Measurements from ENCODE around the gene MACROD2. TPM values are rescaled to one million over a fixed set of nuclear protein-coding genes. Genes with fewer than 3 reads are reported as not detected.

MACROD2 gene
- polyA plus RNA-seq, 1 donor (not counting 4 experiments of a cell fraction or from before 2014, with no cell fraction given) = 0.71 TPM

- TF ChIP-seq CTCF (optimal IDR thresholded peaks at IDR 0.05 in 1 of 3, IDR thresholded peaks at IDR 0.05 in 1 of 3, conservative IDR thresholded peaks at IDR 0.05 in 1 of 3; ENCODE audit: extremely low read depth in 1 of 3, insufficient read depth in 2 of 3, low read length in 3 of 3) = no peak
- no peak for TF ChIP-seq EZH2 (IDR thresholded peaks at IDR 0.05; ENCODE audit: low read length)
- DNase-seq (ENCODE audit: low read depth, low spot score) (no peak), FAIRE-seq (no peak)
- Histone ChIP-seq H3K36me3 (ENCODE audit: control insufficient read depth in 2 of 2, extremely low read depth in 1 of 2, insufficient read depth in 2 of 2, low read length in 2 of 2) (no peaks in the 10 kb centered on the region), H3K27ac (ENCODE audit: control insufficient read depth, insufficient read depth, low read length) (no peak overlapping the region), H4K20me1 (ENCODE audit: control insufficient read depth, extremely low read depth, insufficient read depth, low read length) (no peaks in the 10 kb centered on the region), H3K4me3 (ENCODE audit: control insufficient read depth in 2 of 3, extremely low read depth in 1 of 3, insufficient read depth in 2 of 3, low read depth in 1 of 3, low read length in 3 of 3) (no peak overlapping the region), H3K9me3 (ENCODE audit: control insufficient read depth, low read depth, low read length) (no peaks in the 10 kb centered on the region), H3K9ac (ENCODE audit: control insufficient read depth, extremely low read depth, insufficient read depth, low read length) (no peak overlapping the region), H3K4me2 (ENCODE audit: control insufficient read depth, extremely low read depth, insufficient read depth, low read depth, low read length) (no peak overlapping the region), H3K4me1 (ENCODE audit: control insufficient read depth, extremely low read depth, insufficient read depth, low read length) (no peaks in the 10 kb centered on the region), H3K27me3 (ENCODE audit: control insufficient read depth, extremely low read depth, insufficient read depth, low read length) (no peaks in the 10 kb centered on the region), H3K9me1 (ENCODE audit: control insufficient read depth, extremely low read depth, insufficient read depth, low read length) (no peaks in the 10 kb centered on the region), H3K79me2 (ENCODE audit: control insufficient read depth, insufficient read depth, low read length) (no peaks in the 10 kb centered on the region), H2AFZ (ENCODE audit: control insufficient read depth, low read length) (no peak overlapping the region)
- dilution Hi-C loops (cut with MboI; ENCODE audit: extremely low pct_ligation_motif_present, low sequenced_read_pairs) = no loop called here
Observed at GRCh38 chr20:14477125-14477524, 481.8 kb downstream of the MACROD2 start.

- dilution Hi-C loops (cut with MboI; ENCODE audit: extremely low pct_ligation_motif_present, low sequenced_read_pairs) = no loop called here
- Histone ChIP-seq H3K4me3 (ENCODE audit: control insufficient read depth in 2 of 3, extremely low read depth in 1 of 3, insufficient read depth in 2 of 3, low read depth in 1 of 3, low read length in 3 of 3) (no peak overlapping the region), H3K9me3 (ENCODE audit: control insufficient read depth, low read depth, low read length) (no peaks in the 10 kb centered on the region), H3K9me1 (ENCODE audit: control insufficient read depth, extremely low read depth, insufficient read depth, low read length) (no peaks in the 10 kb centered on the region), H3K27me3 (ENCODE audit: control insufficient read depth, extremely low read depth, insufficient read depth, low read length) (no peaks in the 10 kb centered on the region), H3K4me2 (ENCODE audit: control insufficient read depth, extremely low read depth, insufficient read depth, low read depth, low read length) (no peak overlapping the region), H3K27ac (ENCODE audit: control insufficient read depth, insufficient read depth, low read length) (no peak overlapping the region), H3K4me1 (ENCODE audit: control insufficient read depth, extremely low read depth, insufficient read depth, low read length) (no peaks in the 10 kb centered on the region), H2AFZ (ENCODE audit: control insufficient read depth, low read length) (no peak overlapping the region), H3K79me2 (ENCODE audit: control insufficient read depth, insufficient read depth, low read length) (no peaks in the 10 kb centered on the region), H3K36me3 (ENCODE audit: control insufficient read depth in 2 of 2, extremely low read depth in 1 of 2, insufficient read depth in 2 of 2, low read length in 2 of 2) (no peaks in the 10 kb centered on the region), H3K9ac (ENCODE audit: control insufficient read depth, extremely low read depth, insufficient read depth, low read length) (no peak overlapping the region), H4K20me1 (ENCODE audit: control insufficient read depth, extremely low read depth, insufficient read depth, low read length) (no peaks in the 10 kb centered on the region)
- TF ChIP-seq EZH2 (IDR thresholded peaks at IDR 0.05; ENCODE audit: low read length) = no peak
- no peak for TF ChIP-seq CTCF (optimal IDR thresholded peaks at IDR 0.05 in 1 of 3, IDR thresholded peaks at IDR 0.05 in 1 of 3, conservative IDR thresholded peaks at IDR 0.05 in 1 of 3; ENCODE audit: extremely low read depth in 1 of 3, insufficient read depth in 2 of 3, low read length in 3 of 3)
- FAIRE-seq (no peak), DNase-seq (ENCODE audit: low read depth, low spot score) (no peak)
Observed at GRCh38 chr20:14478126-14478525, 482.8 kb downstream of the MACROD2 start.
